Peyer's patch (tissue), 4 donors: ENCODE data around the gene THPO.

Experiments used
- CTCF ChIP-seq, 6 experiments: fragments of 450-650 bp in 4 of 6; fragments of 200-600 bp in 2 of 6; sonication (generic) in 1 of 6; IDR thresholded peaks; one replicate each; pipeline ENCODE4 v1.5.1; 2017 to 2019; ENCODE audit warnings: antibody characterized with exemption in 6 of 6, mild to moderate bottlenecking in 3 of 6, moderate library complexity in 1 of 6
- POLR2A ChIP-seq, 2 donors: fragments of 450-650 bp; IDR thresholded peaks; one replicate each; pipeline ENCODE4 v1.5.1; 2017; ENCODE audit warnings: antibody characterized with exemption in 2 of 2, mild to moderate bottlenecking in 2 of 2, moderate library complexity in 2 of 2

GRCh38 chr3:184409331-184409926 is 31.4 kb upstream of the THPO start:
- TF ChIP-seq CTCF (IDR thresholded peaks at IDR 0.05) (no peak), POLR2A (IDR thresholded peaks at IDR 0.05) (no peak)
